HG03159 (cell line): ENCODE results near the gene ADAMTSL4.
"Not testable (repeated sequence)": the region's sequence is repeated elsewhere in the genome, so short reads cannot be mapped to it uniquely, and the experiment has no call there.

Experiments used
- ATAC-seq: cut with Tn5 transposase; IDR thresholded peaks from one replicate; pipeline ENCODE4 v1.9.1; 2021; ENCODE audit warnings: mild to moderate bottlenecking, moderate library complexity; ENCODE audit not compliant: unreplicated experiment

Gene ADAMTSL4

GRCh38 chr1:150581437-150581836 is 32.2 kb downstream of the ADAMTSL4 start:
- ATAC-seq = not testable (repeated sequence)

GRCh38 chr1:150581962-150582361 is 32.8 kb downstream of the ADAMTSL4 start:
- not testable (repeated sequence) for ATAC-seq

GRCh38 chr1:150582371-150582770 is 33.2 kb downstream of the ADAMTSL4 start:
- no peak for ATAC-seq

- no peak for ATAC-seq
These were observed 47.1 kb downstream of the ADAMTSL4 start for GRCh38 chr1:150596095-150596892.

- ATAC-seq = no peak
These were observed 47.8 kb downstream of the ADAMTSL4 start for GRCh38 chr1:150596976-150597375.

GRCh38 chr1:150598346-150598745 is 49.1 kb downstream of the ADAMTSL4 start:
- not testable (repeated sequence) for ATAC-seq

- no peak for ATAC-seq
These were observed 52.3 kb downstream of the ADAMTSL4 start for GRCh38 chr1:150601540-150601939.

GRCh38 chr1:150602372-150602771 is 53.2 kb downstream of the ADAMTSL4 start:
- not testable (repeated sequence) for ATAC-seq

GRCh38 chr1:150603711-150604110 is 54.5 kb downstream of the ADAMTSL4 start:
- ATAC-seq = no peak

GRCh38 chr1:150604226-150604588 is 55.0 kb downstream of the ADAMTSL4 start:
- ATAC-seq = no peak

GRCh38 chr1:150605451-150605731 is 56.2 kb downstream of the ADAMTSL4 start:
- not testable (repeated sequence) for ATAC-seq

- ATAC-seq = no peak
These were observed 57.4 kb downstream of the ADAMTSL4 start for GRCh38 chr1:150606463-150607142.

- no peak for ATAC-seq
These were observed 60.5 kb downstream of the ADAMTSL4 start for GRCh38 chr1:150609732-150610131.
